IMR-90 (cell line): ENCODE results near the gene CAMK2D. TPM values are rescaled to one million over a fixed set of nuclear protein-coding genes. Genes with fewer than 3 reads are reported as not detected.

Experiments
- ATAC-seq: fragments of 200-7000 bp; cut with Tn5 transposase; 2 replicates; pipeline ENCODE4 v1.9.1; 2020; ENCODE audit warnings: low read depth, mild to moderate bottlenecking, moderate library complexity
- BruUV-seq: library from RNA; stranded (reverse); fragments of 400-500 nt; replicated peaks from 2 replicates; lab custom pipeline; 2021; lab: Mats Ljungman, UMichigan
- CTCF ChIA-PET: fragments of 300-600 bp; formaldehyde crosslinking; extraction: SDS; loops from one replicate; lab custom pipeline; 2021; ENCODE audit warnings: antibody characterized with exemption; lab: Yijun Ruan, JAX
- POLR2A ChIA-PET: fragments of 300-600 bp; sonication (Branson Sonifier 250); formaldehyde crosslinking; loops from one replicate; lab custom pipeline; 2022; ENCODE audit warnings: antibody characterized with exemption; ENCODE audit not compliant: unreplicated experiment; lab: Charles Lee
- DNase-seq: peaks from one replicate; pipeline ENCODE4 v3.0.0; 2013
- H2AFZ ChIP-seq: replicated peaks from 2 replicates; pipeline ENCODE3; 2013; ENCODE audit warnings: low read length, mild to moderate bottlenecking; ENCODE audit not compliant: poor library complexity
- H2AK5ac ChIP-seq: 2 replicates; pipeline ENCODE4 v1.6.1; 2013; ENCODE audit warnings: low read depth, low read length, inconsistent platforms
- H2AK9ac ChIP-seq: replicated peaks from 2 replicates; pipeline ENCODE3; 2013; ENCODE audit warnings: mild to moderate bottlenecking, low read depth, low read length, moderate library complexity; ENCODE audit not compliant: poor library complexity
- H2BK120ac ChIP-seq: 2 replicates; pipeline ENCODE4 v1.6.1; 2013; ENCODE audit warnings: low read depth, low read length, inconsistent platforms
- H2BK15ac ChIP-seq: 3 replicates; pipeline ENCODE4 v1.6.1; 2013; ENCODE audit warnings: low read depth, low read length, inconsistent platforms
- H2BK20ac ChIP-seq: 2 replicates; pipeline ENCODE4 v1.6.1; 2013; ENCODE audit warnings: low read depth, mild to moderate bottlenecking, inconsistent platforms, low read length, moderate library complexity
- H2BK5ac ChIP-seq: 2 replicates; pipeline ENCODE4 v1.6.1; 2013; ENCODE audit warnings: mild to moderate bottlenecking, low read depth, low read length, inconsistent platforms; ENCODE audit not compliant: poor library complexity, severe bottlenecking
- H3K14ac ChIP-seq: replicated peaks from 2 replicates; pipeline ENCODE4 v1.6.1; 2013; ENCODE audit warnings: low read depth, low read length, inconsistent platforms
- H3K18ac ChIP-seq: 2 replicates; pipeline ENCODE4 v1.6.1; 2013; ENCODE audit warnings: low read depth, low read length, control low read depth
- H3K23ac ChIP-seq: 2 replicates; pipeline ENCODE4 v1.6.1; 2013; ENCODE audit warnings: low read depth, low read length, inconsistent platforms
- H3K27ac ChIP-seq: 2 replicates; pipeline ENCODE4 v1.5.1; 2013; ENCODE audit warnings: mild to moderate bottlenecking, control low read depth, low read length; ENCODE audit not compliant: insufficient read depth
- H3K27me3 ChIP-seq: 2 replicates; pipeline ENCODE4 v1.6.1; 2013; ENCODE audit warnings: low read length; ENCODE audit not compliant: control insufficient read depth, insufficient read depth
- H3K36me3 ChIP-seq: 2 replicates; pipeline ENCODE4 v1.6.1; 2013; ENCODE audit warnings: low read length, mixed read lengths; ENCODE audit not compliant: control insufficient read depth, insufficient read depth
- H3K4ac ChIP-seq: 2 replicates; pipeline ENCODE4 v1.6.1; 2013; ENCODE audit warnings: low read depth, low read length, inconsistent platforms
- H3K4me1 ChIP-seq: 2 replicates; pipeline ENCODE4 v1.6.1; 2013; ENCODE audit warnings: low read length, mixed read lengths; ENCODE audit not compliant: control insufficient read depth, insufficient read depth
- H3K4me2 ChIP-seq: 2 replicates; pipeline ENCODE4 v1.6.1; 2013; ENCODE audit warnings: low read depth, mild to moderate bottlenecking, control low read depth, low read length, moderate library complexity
- H3K4me3 ChIP-seq: 2 replicates; pipeline ENCODE4 v1.5.1; 2013; ENCODE audit warnings: low read depth, mild to moderate bottlenecking, control low read depth, low read length, moderate library complexity; ENCODE audit not compliant: insufficient read depth
- H3K56ac ChIP-seq: 2 replicates; pipeline ENCODE4 v1.6.1; 2013; ENCODE audit warnings: low read length, inconsistent platforms; ENCODE audit not compliant: insufficient read depth; ENCODE audit errors: extremely low read depth
- H3K79me1 ChIP-seq, 2 experiments: 2 replicates each; pipeline ENCODE4 v1.6.1; 2013; ENCODE audit warnings: low read length in 2 of 2, inconsistent platforms in 1 of 2, low read depth in 1 of 2
- H3K9ac ChIP-seq: 2 replicates; pipeline ENCODE4 v1.6.1; 2013; ENCODE audit warnings: low read depth, low read length, control low read depth
- H3K9me1 ChIP-seq: 2 replicates; pipeline ENCODE4 v1.6.1; 2013; ENCODE audit warnings: low read length, inconsistent platforms; ENCODE audit not compliant: insufficient read depth
- H3K9me3 ChIP-seq: 2 replicates; pipeline ENCODE4 v1.6.1; 2013; ENCODE audit warnings: low read length; ENCODE audit not compliant: control insufficient read depth, insufficient read depth
- H4K20me1 ChIP-seq: 2 replicates; pipeline ENCODE4 v1.6.1; 2013; ENCODE audit warnings: low read length, inconsistent platforms; ENCODE audit not compliant: insufficient read depth
- H4K5ac ChIP-seq: 2 replicates; pipeline ENCODE4 v1.6.1; 2013; ENCODE audit warnings: mild to moderate bottlenecking, low read depth, low read length, control low read depth
- H4K8ac ChIP-seq, 2 experiments: 2 replicates each; pipeline ENCODE4 v1.6.1; 2013; ENCODE audit warnings: low read depth in 2 of 2, low read length in 2 of 2, control low read depth in 1 of 2, inconsistent platforms in 1 of 2
- H4K91ac ChIP-seq: 2 replicates; pipeline ENCODE4 v1.6.1; 2013; ENCODE audit warnings: low read depth, low read length, inconsistent platforms; ENCODE audit not compliant: insufficient read depth
- RFX5 ChIP-seq: IDR thresholded peaks from 2 replicates; pipeline ENCODE4 v1.8.0; 2012; ENCODE audit warnings: low read depth, mild to moderate bottlenecking, low read length, moderate library complexity
- WGBS, 2 experiments: methylation state at CpG; one replicate each; pipeline versions ENCODE4 v1.1.5 to v1.1.7; 2013; ENCODE audit warnings: missing lambda C conversion rate in 2 of 2; ENCODE audit not compliant: insufficient read length in 1 of 2; ENCODE audit errors: extremely low coverage in 2 of 2; 5-methylcytosine and 5-hydroxymethylcytosine counted together
- dilution Hi-C: fragments of 300-500 bp; cut with HindIII; formaldehyde crosslinking; loops from one replicate; pipeline ENCODE4 v1.14.3; 2018; ENCODE audit warnings: low sequenced_read_pairs; ENCODE audit not compliant: unreplicated experiment
- in situ Hi-C: fragments of 300-500 bp; cut with MboI; formaldehyde crosslinking; loops from 3 replicates; pipeline ENCODE4 v1.14.3; 2019; ENCODE audit warnings: low sequenced_read_pairs, inconsistent platforms, mixed read lengths
- intact Hi-C: fragments of 100-400 bp; cut with micrococcal nuclease; formaldehyde crosslinking; loops from 2 replicates; pipeline ENCODE4 v1.10.0; 2022
- polyA plus RNA-seq, 3 experiments: library from polyadenylated mRNA; depleted of rRNA; stranded (reverse); fragments of >200 nt; gene quantifications; 2 replicates each; pipeline ENCODE4 v1.2.3, GENCODE V29; 2012; ENCODE audit warnings: low replicate concordance in 1 of 3
- total RNA-seq: library from RNA; depleted of rRNA; stranded (reverse); fragments of >200 nt; gene quantifications from 2 replicates; pipeline ENCODE4 v1.2.3, GENCODE V29; 2012

Gene CAMK2D
- total and polyA plus RNA-seq, 2 of the 4 experiments (the other 2 are of a cell fraction) = 44.6 to 156 TPM

DNA sequence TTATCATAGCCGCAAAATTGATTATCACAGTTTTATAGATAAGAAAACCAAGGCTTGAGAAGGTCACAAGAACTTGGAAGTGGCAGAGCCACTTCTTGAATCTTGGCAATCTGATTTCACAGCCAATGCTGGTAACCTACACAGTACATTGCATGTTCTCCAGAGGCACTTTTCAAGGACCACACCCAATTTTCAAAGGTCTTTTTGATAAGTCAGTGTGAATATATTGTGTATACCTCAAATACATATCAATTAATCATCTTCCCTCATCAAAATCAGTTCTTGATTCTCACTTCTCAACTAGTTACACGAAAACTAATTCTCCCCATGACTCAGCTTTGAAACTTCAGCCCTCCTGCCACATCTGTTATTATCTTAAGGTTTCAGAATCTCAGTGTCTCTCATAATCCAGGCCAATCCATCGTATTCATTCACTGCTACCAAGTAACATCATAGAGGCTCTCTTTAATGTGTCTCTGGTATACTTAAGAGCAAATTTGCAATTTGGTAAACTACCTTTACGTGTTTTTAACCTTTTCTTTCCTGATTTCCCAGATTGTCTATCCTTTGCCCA lies 16.8 kb downstream of the CAMK2D start:
- Histone ChIP-seq H3K23ac (no peak overlapping the region), H3K27me3 (no peaks in the 10 kb centered on the region), H3K9me1 (peaks cover 2% of the 10 kb centered on the region; the same call in 1 of the 2 replicates), H3K79me1 (peaks cover 26 to 45% of the 10 kb centered on the region in 2 experiments), H3K36me3 (peaks cover 3% of the 10 kb centered on the region), H2BK120ac (no peak overlapping the region), H2AK5ac (no peak overlapping the region), H3K14ac (no peak overlapping the region), H2AFZ (no peak overlapping the region), H3K9ac (no peak overlapping the region), H4K91ac (no peak overlapping the region), H2BK5ac (no peak overlapping the region), H3K18ac (no peak overlapping the region), H3K4me1 (no peaks in the 10 kb centered on the region), H2BK20ac (no peak overlapping the region), H4K8ac (no peak overlapping the region), H3K4me2 (no peak overlapping the region), H4K5ac (no peak overlapping the region), H2AK9ac (no peak overlapping the region), H2BK15ac (no peak overlapping the region), H3K27ac (no peak overlapping the region), H3K56ac (no peak overlapping the region), H3K9me3 (no peaks in the 10 kb centered on the region), H3K4me3 (no peak overlapping the region), H4K20me1 (peaks cover 9% of the 10 kb centered on the region; the same call in 1 of the 2 replicates), H3K4ac (no peak overlapping the region)
- intact Hi-C loops (no loop called here), dilution Hi-C loops (no loop called here), in situ Hi-C loops (no loop called here)
- peak; percentile 37; the same call in 1 of the 2 replicates for ATAC-seq
- BruUV-seq = no TSS peak
- POLR2A ChIA-PET = no interaction called here
- no peak for DNase-seq
- CTCF ChIA-PET = no interaction called here
- no peak for TF ChIP-seq RFX5
- 100% methylated on average over 2 of the region's 4 CpGs; no CpG with 5 or more reads in 1 of the 2 experiments for WGBS, 2 experiments
